GM23338 (cell line): ENCODE results near the gene BEGAIN. TPM values are rescaled to one million over a fixed set of nuclear protein-coding genes. Genes with fewer than 3 reads are reported as not detected.

ENCODE experiments used
- ATAC-seq: fragments of 200-7000 bp; cut with Tn5 transposase; 3 replicates; pipeline ENCODE4 v1.9.1; 2020
- DNase-seq: peaks from one replicate; pipeline ENCODE4 v3.0.0-alpha.2; 2015; ENCODE audit warnings: low spot score
- H2AFZ ChIP-seq: fragments of 200-600 bp; sonication (generic); 2 replicates; pipeline ENCODE4 v1.8.0; 2016; ENCODE audit warnings: antibody characterized with exemption, mild to moderate bottlenecking, moderate library complexity
- H3F3A ChIP-seq: fragments of 200-600 bp; sonication (generic); replicated peaks from 2 replicates; pipeline ENCODE4 v1.8.0; 2017; ENCODE audit warnings: antibody characterized with exemption, mixed run types, low read depth
- H3K27ac ChIP-seq: fragments of 200-600 bp; sonication (generic); 2 replicates; pipeline ENCODE4 v1.6.1; 2016; ENCODE audit warnings: low read depth
- H3K27me3 ChIP-seq: fragments of 200-600 bp; sonication (generic); 2 replicates; pipeline ENCODE4 v1.8.0; 2016; ENCODE audit warnings: mild to moderate bottlenecking, mixed run types, moderate library complexity; ENCODE audit not compliant: insufficient read depth
- H3K36me3 ChIP-seq: fragments of 200-600 bp; sonication (generic); 2 replicates; pipeline ENCODE4 v1.8.0; 2016; ENCODE audit warnings: mild to moderate bottlenecking; ENCODE audit not compliant: insufficient read depth
- H3K4me1 ChIP-seq: fragments of 200-600 bp; sonication (generic); 2 replicates; pipeline ENCODE4 v1.8.0; 2016; ENCODE audit warnings: mild to moderate bottlenecking, moderate library complexity; ENCODE audit not compliant: insufficient read depth
- H3K4me2 ChIP-seq: fragments of 200-600 bp; sonication (generic); 2 replicates; pipeline ENCODE4 v1.7.1; 2017; ENCODE audit warnings: mixed run types
- H3K4me3 ChIP-seq: fragments of 200-600 bp; sonication (generic); 2 replicates; pipeline ENCODE4 v1.6.1; 2016; ENCODE audit warnings: mixed run types
- H3K79me2 ChIP-seq: fragments of 200-600 bp; sonication (generic); replicated peaks from 2 replicates; pipeline ENCODE4 v1.8.0; 2017; ENCODE audit warnings: mild to moderate bottlenecking; ENCODE audit not compliant: insufficient read depth
- H3K9me2 ChIP-seq: fragments of 200-600 bp; sonication (generic); 2 replicates; pipeline ENCODE4 v1.8.0; 2017; ENCODE audit not compliant: insufficient read depth
- H4K20me1 ChIP-seq: fragments of 200-600 bp; sonication (generic); replicated peaks from 2 replicates; pipeline ENCODE4 v1.8.0; 2017; ENCODE audit warnings: mild to moderate bottlenecking; ENCODE audit not compliant: insufficient read depth
- H3K27ac Mint-ChIP-seq: 2 replicates; pipeline ENCODE4 v1.8.0; 2020; ENCODE audit warnings: inconsistent platforms, mild to moderate bottlenecking, moderate library complexity, mixed read lengths
- H3K27me3 Mint-ChIP-seq: 3 replicates; pipeline ENCODE4 v1.8.0; 2022; ENCODE audit warnings: low read depth, mild to moderate bottlenecking, moderate library complexity, mixed read lengths, inconsistent platforms; ENCODE audit not compliant: insufficient read depth, poor library complexity
- H3K36me3 Mint-ChIP-seq: 3 replicates; pipeline ENCODE4 v1.8.0; 2021; ENCODE audit warnings: low read depth, mild to moderate bottlenecking, inconsistent platforms, moderate library complexity, mixed read lengths
- H3K4me1 Mint-ChIP-seq: 3 replicates; pipeline ENCODE4 v1.8.0; 2020; ENCODE audit warnings: mild to moderate bottlenecking, inconsistent platforms, mixed read lengths
- H3K4me3 Mint-ChIP-seq: 3 replicates; pipeline ENCODE4 v1.8.0; 2021; ENCODE audit warnings: moderate library complexity, mild to moderate bottlenecking, inconsistent platforms, mixed read lengths
- H3K9me3 Mint-ChIP-seq: 3 replicates; pipeline ENCODE4 v1.8.0; 2020; ENCODE audit warnings: moderate library complexity, mild to moderate bottlenecking, inconsistent platforms, mixed read lengths
- CREB1 ChIP-seq: fragments of 250-450 bp; sonication (Bioruptor Pico); IDR thresholded peaks from 2 replicates; pipeline ENCODE4 v1.5.0; 2020; ENCODE audit warnings: low read depth, mild to moderate bottlenecking, moderate library complexity
- ETS1 ChIP-seq: IDR thresholded peaks from 2 replicates; pipeline ENCODE4 v1.6.1; 2016; ENCODE audit warnings: antibody characterized with exemption
- EZH2 ChIP-seq: fragments of 200-600 bp; sonication (generic); IDR thresholded peaks from one replicate; pipeline ENCODE4 v1.8.0; 2017; ENCODE audit warnings: antibody characterized with exemption, mild to moderate bottlenecking, low read depth; ENCODE audit not compliant: unreplicated experiment
- EZH2phosphoT487 ChIP-seq: fragments of 200-600 bp; sonication (generic); IDR thresholded peaks from one replicate; pipeline ENCODE4 v1.8.1; 2018; ENCODE audit warnings: antibody characterized with exemption; ENCODE audit not compliant: unreplicated experiment
- JUNB ChIP-seq: IDR thresholded peaks from one replicate; pipeline ENCODE4 v1.6.1; 2016; ENCODE audit warnings: antibody characterized with exemption; ENCODE audit not compliant: unreplicated experiment
- NANOG ChIP-seq: IDR thresholded peaks from 2 replicates; pipeline ENCODE4 v1.6.1; 2016; ENCODE audit warnings: antibody characterized with exemption, borderline replicate concordance
- POLR2AphosphoS5 ChIP-seq: IDR thresholded peaks from 2 replicates; pipeline ENCODE4 v1.6.1; 2016; ENCODE audit warnings: antibody characterized with exemption, low read depth
- REST ChIP-seq: IDR thresholded peaks from one replicate; pipeline ENCODE4 v1.6.1; 2018; ENCODE audit warnings: antibody characterized with exemption; ENCODE audit not compliant: unreplicated experiment
- STAT1 ChIP-seq: IDR thresholded peaks from one replicate; pipeline ENCODE4 v1.6.1; 2016; ENCODE audit warnings: antibody characterized with exemption; ENCODE audit not compliant: unreplicated experiment
- ZNF331 ChIP-seq: fragments of 250-450 bp; sonication (Bioruptor Pico); IDR thresholded peaks from 2 replicates; pipeline ENCODE4 v1.5.0; 2020; ENCODE audit warnings: low read depth, mild to moderate bottlenecking, moderate library complexity
- ZNF462 ChIP-seq: fragments of 250-450 bp; sonication (Bioruptor Pico); IDR thresholded peaks from 2 replicates; pipeline ENCODE4 v1.5.0; 2020; ENCODE audit warnings: mild to moderate bottlenecking, moderate library complexity
- polyA plus RNA-seq: library from polyadenylated mRNA; unstranded; fragments of >200 nt; fragmentation: Nextera tagmentation; extraction: Ambion mirVana; gene quantifications from 2 replicates; pipeline ENCODE4 v1.2.1, GENCODE V29; 2016
- total RNA-seq: library from RNA; depleted of rRNA; stranded (reverse); fragments of >200 nt; shearing (Covaris generic); gene quantifications from 2 replicates; pipeline ENCODE4 v1.2.3, GENCODE V29; 2014

The BEGAIN gene
- total and polyA plus RNA-seq, 2 experiments from 2014 or later, result 0.60 to 2.4 TPM

- TF ChIP-seq ZNF462 (CRISPR knock-in tag) (no peak), EZH2 (no peak), ETS1 (no peak), JUNB (no peak), EZH2phosphoT487 (no peak), CREB1 (CRISPR knock-in tag) (no peak), NANOG (no peak), STAT1 (no peak), POLR2AphosphoS5 (no peak)
Observed at GRCh38 chr14:100571837-100572236, 15.4 kb downstream of the BEGAIN start (continued).

- H3K4me3 Mint-ChIP-seq, result no peak overlapping the region
- no peak overlapping the region for H2AFZ ChIP-seq
- H3K4me3 ChIP-seq, result no peak overlapping the region
- H3K4me2 ChIP-seq, result no peak overlapping the region
- H4K20me1 ChIP-seq, result no peaks in the 10 kb centered on the region
- H3K79me2 ChIP-seq, result no peaks in the 10 kb centered on the region
- H3K36me3 ChIP-seq, result no peaks in the 10 kb centered on the region
- H3K36me3 Mint-ChIP-seq, result no peaks in the 10 kb centered on the region
- no peaks in the 10 kb centered on the region for H3K9me3 Mint-ChIP-seq
- H3K4me1 ChIP-seq, result peaks cover 17% of the 10 kb centered on the region
- no peak overlapping the region for H3K27ac ChIP-seq
- peaks cover 24% of the 10 kb centered on the region for H3K4me1 Mint-ChIP-seq
- ATAC-seq, result no peak
- peaks cover 46% of the 10 kb centered on the region for H3K27me3 ChIP-seq
- no peaks in the 10 kb centered on the region for H3K9me2 ChIP-seq
- DNase-seq, result no peak
- peaks cover 46% of the 10 kb centered on the region for H3K27me3 Mint-ChIP-seq
- no peaks in the 10 kb centered on the region for H3F3A ChIP-seq
- no peak overlapping the region for H3K27ac Mint-ChIP-seq
- no peak for TF ChIP-seq ZNF331 (CRISPR knock-in tag)
- peak; percentile 61 for TF ChIP-seq REST
Observed at GRCh38 chr14:100570726-100571454, 16.3 kb downstream of the BEGAIN start.
